ENCODE results near the gene C1orf87.
A peak's percentile ranks its signal among the peaks of the same experiment; 100 is the strongest.

- peak; percentile 92 for TF ChIP-seq GATA2 (IDR thresholded peaks at IDR 0.05; ENCODE audit: low read depth, low read length)
- peak; percentile 90 for TF ChIP-seq GATA3 (IDR thresholded peaks at IDR 0.05; ENCODE audit: low read depth, low read length)
Observed at GRCh38 chr1:60052601-60053000, 21.0 kb downstream of the C1orf87 start.

All from SH-SY5Y (cell line).